HG03103 (cell line): ENCODE data around the gene SMARCD1.
"Not testable (repeated sequence)": the region's sequence is repeated elsewhere in the genome, so short reads cannot be mapped to it uniquely, and the experiment has no call there.

ENCODE experiments used
- ATAC-seq: cut with Tn5 transposase; IDR thresholded peaks from one replicate; pipeline ENCODE4 v1.9.1; 2021; ENCODE audit warnings: low read depth; ENCODE audit not compliant: unreplicated experiment

The SMARCD1 gene

GRCh38 chr12:50074936-50075807 is 10.0 kb upstream of the SMARCD1 start:
- ATAC-seq: peak; percentile 67

- ATAC-seq: no peak
These were observed 9.4 kb upstream of the SMARCD1 start for GRCh38 chr12:50075808-50076170.

- ATAC-seq: no peak
These were observed 8.0 kb upstream of the SMARCD1 start for GRCh38 chr12:50077099-50077498.

DNA sequence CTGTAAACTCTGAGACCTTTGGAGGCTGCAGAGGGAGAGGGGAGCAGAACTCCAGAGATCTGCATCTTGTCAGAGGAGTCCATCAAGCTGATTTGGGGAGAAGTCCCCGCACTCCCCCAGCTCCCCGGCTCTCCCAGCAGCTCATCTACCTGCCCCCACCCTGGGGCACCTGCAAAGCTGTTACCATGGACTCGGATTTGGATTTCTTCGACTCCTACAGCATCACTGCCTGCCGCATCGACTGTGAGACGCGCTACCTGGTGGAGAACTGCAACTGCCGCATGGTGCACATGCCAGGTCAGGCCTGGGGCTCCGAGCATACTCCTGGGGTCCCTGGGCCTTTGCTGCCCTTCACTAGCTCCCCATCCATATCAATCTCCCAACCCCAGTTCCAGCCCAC is 6.9 kb upstream of the SMARCD1 start:
- ATAC-seq: no peak

DNA sequence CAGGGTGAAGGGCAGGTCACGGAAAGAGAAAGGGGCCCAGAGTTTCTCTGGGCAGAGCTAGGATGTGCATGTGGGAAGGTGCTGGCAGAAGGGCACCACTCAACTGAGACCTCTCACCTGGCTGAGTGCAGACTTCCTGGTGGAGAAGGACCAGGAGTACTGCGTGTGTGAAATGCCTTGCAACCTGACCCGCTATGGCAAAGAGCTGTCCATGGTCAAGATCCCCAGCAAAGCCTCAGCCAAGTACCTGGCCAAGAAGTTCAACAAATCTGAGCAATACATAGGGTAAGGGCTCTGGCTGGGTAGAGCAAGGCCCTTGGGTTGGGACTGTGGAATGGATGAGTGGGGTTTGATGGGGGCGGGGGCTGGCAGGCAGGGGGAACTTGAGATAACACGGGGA is 5.4 kb upstream of the SMARCD1 start:
- ATAC-seq: no peak

DNA sequence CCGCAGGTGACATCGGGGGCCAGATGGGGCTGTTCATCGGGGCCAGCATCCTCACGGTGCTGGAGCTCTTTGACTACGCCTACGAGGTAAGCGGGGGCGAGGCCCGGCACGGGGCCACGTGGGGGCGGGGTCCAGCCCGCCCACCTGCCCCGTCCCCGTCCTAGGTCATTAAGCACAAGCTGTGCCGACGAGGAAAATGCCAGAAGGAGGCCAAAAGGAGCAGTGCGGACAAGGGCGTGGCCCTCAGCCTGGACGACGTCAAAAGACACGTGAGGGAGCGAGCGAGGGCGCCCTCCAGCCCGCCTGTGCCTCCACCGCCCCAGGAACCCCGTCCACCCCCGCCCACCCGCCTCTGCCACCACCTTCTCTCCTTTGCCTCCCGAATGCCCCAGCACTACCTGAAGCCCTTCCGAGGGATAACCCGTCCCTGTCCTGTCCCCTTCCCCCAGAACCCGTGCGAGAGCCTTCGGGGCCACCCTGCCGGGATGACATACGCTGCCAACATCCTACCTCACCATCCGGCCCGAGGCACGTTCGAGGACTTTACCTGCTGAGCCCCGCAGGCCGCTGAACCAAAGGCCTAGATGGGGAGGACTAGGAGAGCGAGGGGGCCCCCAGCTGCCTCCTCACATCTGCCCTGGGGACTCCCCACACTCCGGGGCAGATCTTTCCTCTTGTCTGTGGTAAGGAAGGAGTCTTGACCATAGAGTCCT is 3.9 kb upstream of the SMARCD1 start:
- no peak for ATAC-seq

- no peak for ATAC-seq
These were observed 2.5 kb upstream of the SMARCD1 start for GRCh38 chr12:50082644-50083043.

- ATAC-seq: no peak
These were observed 1.8 kb upstream of the SMARCD1 start for GRCh38 chr12:50083301-50083700.

- ATAC-seq: not testable (repeated sequence)
These were observed 750 bp upstream of the SMARCD1 start for GRCh38 chr12:50084409-50084774.

GRCh38 chr12:50085615-50086072 is 502 bp downstream of the SMARCD1 start:
- ATAC-seq: no peak

DNA sequence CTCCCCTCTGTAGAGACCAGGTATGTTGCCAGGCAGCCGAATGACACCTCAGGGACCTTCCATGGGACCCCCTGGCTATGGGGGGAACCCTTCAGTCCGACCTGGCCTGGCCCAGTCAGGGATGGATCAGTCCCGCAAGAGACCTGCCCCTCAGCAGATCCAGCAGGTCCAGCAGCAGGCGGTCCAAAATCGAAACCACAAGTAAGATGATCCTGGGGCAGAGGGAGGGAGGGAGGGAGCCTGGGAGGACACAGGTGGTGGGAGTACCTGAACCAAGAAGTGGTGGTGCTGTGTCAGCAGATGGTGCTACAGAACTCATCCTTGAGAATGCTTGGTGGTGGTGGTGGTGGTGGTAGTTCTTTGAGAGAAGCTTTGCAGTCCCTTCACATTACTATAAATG is 1.0 kb downstream of the SMARCD1 start:
- no peak for ATAC-seq

DNA sequence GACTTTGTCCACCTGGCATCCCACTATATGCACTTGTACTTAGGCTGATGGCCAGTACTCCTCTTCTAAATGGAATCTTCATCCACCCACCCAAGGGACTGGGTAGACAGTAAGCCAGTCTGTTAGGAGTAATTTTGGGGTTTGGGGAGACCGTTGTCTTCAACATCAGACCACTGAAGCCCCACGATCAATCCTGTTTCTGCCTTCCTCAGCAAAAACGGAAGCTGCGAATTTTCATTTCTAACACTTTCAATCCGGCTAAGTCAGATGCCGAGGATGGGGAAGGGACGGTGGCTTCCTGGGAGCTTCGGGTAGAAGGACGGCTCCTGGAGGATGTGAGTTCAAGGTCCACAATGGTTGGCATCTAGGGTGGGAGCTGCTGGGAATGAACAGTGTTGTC is 2.0 kb downstream of the SMARCD1 start:
- no peak for ATAC-seq

GRCh38 chr12:50087995-50088394 is 2.9 kb downstream of the SMARCD1 start:
- no peak for ATAC-seq

GRCh38 chr12:50088577-50089335 is 3.6 kb downstream of the SMARCD1 start:
- no peak for ATAC-seq

DNA sequence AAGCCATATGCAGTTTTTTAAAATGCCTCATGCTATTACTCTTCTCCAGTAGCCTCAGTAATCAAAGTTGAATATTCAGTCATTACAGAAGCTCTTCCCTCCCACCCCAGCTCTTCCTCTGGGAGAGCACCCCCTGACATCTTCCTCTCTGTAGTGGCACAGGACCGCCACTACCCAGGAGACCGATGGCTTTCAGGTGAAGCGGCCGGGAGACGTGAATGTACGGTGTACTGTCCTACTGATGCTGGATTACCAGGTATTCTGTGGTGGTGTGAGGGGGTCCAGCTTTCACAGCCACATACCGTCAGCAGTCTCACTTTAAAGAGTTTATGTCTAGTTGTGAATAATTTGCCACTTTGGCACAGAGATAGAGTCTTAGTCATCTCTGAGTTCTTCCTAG is 4.6 kb downstream of the SMARCD1 start:
- ATAC-seq: no peak

DNA sequence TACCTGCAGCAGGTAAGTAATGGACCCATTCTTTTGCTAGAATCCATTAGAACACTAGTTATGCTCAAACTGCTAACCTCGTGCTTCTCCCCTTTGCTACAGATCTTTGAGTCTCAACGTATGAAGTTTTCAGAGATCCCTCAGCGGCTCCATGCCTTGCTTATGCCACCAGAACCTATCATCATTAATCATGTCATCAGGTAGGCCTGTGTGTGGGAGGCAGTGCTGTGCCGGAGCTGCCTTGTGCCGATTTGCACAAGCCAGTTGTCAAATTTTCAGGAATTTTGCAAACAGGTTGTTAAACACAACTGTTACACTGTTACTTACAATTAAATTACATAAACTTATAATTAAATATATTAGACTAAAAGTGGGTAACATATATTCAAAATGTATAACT is 5.2 kb downstream of the SMARCD1 start:
- ATAC-seq: no peak

- no peak for ATAC-seq
These were observed 12.8 kb downstream of the SMARCD1 start for GRCh38 chr12:50097952-50098351.

DNA sequence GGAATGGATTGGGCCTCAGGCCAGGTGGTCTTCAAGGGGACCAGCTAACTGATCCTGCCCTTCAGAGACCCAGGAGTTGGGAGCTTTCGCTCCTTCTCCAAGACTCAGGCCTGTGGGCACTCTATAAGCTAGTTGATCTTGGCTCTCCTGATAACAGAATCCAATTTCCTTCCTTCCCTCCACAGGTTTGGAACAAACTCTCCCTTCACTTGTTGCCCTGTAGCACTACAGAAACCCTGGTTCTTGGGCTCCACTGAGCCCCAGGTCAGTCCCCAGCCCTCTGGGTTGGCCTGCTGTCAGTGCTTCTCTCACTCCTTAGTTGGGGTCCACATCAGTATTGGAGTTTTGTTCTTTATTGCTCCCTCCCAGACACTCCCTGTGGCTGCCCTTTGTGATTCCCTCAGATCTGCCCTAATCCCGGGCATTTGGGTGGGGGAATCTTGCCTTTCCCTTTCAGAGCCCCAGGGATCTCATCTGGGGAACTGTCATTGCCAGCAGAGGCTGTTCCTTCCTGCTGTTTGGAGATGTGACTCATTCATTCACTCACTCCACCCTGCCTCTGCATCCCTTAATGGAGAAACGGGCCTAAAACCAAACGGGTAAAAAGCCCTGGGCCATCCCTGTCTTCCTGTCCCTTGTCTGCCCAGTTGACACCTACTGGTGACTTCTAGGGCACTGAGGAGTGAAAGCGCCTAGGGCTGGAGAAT is 14.3 kb downstream of the SMARCD1 start:
- no peak for ATAC-seq

DNA sequence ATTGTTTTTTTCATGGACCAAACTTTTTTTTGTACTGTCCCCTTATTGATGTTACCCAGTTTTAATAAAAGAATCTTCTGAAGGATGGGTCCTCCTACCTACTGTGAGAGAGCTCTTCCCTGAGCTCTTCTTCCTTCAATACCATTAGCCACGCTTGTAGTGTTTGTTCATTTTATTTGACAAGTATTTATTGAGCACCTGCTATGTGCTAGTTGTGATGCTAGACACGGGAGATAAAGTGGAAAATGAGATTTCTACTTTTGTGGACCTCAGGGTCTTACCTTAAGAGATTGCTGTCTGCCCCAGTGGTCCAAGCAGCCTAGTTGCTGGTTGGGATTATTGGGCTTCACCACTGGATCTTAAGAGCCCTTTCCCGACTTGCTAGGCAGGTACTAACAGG is 15.4 kb downstream of the SMARCD1 start:
- no peak for ATAC-seq

DNA sequence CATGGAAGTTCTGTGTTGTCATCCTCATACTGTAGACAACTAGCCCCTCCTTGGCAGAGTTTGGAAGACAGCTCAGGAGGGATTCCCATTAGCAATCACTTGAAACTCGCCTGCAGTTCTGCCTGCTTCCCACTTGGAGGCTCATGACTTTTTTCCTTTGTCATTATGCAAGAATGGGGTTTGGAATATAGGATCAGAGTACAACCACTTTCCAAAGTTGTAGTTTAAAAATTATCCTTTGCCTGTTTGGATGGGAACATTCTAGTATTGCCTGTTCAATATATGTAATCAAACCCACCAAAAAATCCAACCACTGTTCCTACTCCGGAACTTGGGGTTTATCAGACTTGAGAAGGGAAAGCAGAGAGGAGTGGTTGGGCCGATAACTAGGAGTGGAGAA is 16.5 kb downstream of the SMARCD1 start:
- ATAC-seq: no peak

DNA sequence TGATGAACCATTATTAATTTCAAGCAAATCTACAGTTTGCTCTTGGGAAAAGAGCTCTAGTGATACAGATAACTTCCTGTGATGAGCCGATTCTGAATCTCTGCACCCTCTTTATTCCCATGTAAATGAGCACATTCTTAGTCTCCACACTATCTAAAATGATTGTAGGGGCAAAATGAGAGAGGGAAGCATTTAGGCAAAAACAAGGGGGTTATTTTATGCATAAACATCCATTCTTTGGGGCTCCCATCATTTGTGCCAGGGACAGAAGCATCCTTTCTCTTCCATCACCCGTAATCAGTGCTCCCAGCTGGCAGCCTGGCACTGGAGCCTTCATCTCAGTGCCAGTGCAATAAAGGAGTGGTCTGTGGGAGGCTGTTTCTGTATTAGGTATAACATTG is 17.0 kb downstream of the SMARCD1 start:
- ATAC-seq: no peak
